Epithelial cell of esophagus (primary cell): Measurements from ENCODE around the gene STRADA.
"Not testable (repeated sequence)": the region's sequence is repeated elsewhere in the genome, so short reads cannot be mapped to it uniquely, and the experiment has no call there.

Source experiments
- DNase-seq: peaks from one replicate; pipeline ENCODE4 v3.0.0; 2010; ENCODE audit warnings: low read depth
- H3K4me3 ChIP-seq: 2 replicates; pipeline ENCODE4 v1.5.1; 2011; ENCODE audit warnings: mild to moderate bottlenecking, low read length, control low read depth
- CTCF ChIP-seq: IDR thresholded peaks from 2 replicates; pipeline ENCODE4 v1.5.1; 2011; ENCODE audit warnings: low read depth, mild to moderate bottlenecking, low read length, control low read depth, inconsistent platforms; ENCODE audit not compliant: insufficient read depth; ENCODE audit errors: missing control alignments

The STRADA gene

GRCh38 chr17:63735691-63736090 lies 5.9 kb downstream of the STRADA start:
- H3K4me3 ChIP-seq, result no peak overlapping the region
- DNase-seq, result no peak
- TF ChIP-seq CTCF, result no peak

- no peak for TF ChIP-seq CTCF
- no peak overlapping the region for H3K4me3 ChIP-seq
- DNase-seq, result no peak
Measured at GRCh38 chr17:63722403-63722802, 19.2 kb downstream of the STRADA start.

GRCh38 chr17:63720194-63720593 lies 21.4 kb downstream of the STRADA start:
- not testable (repeated sequence) for DNase-seq, H3K4me3 ChIP-seq

GRCh38 chr17:63718988-63719387 lies 22.6 kb downstream of the STRADA start:
- no peak for TF ChIP-seq CTCF
- H3K4me3 ChIP-seq, result no peak overlapping the region
- DNase-seq, result no peak

GRCh38 chr17:63716426-63716825 lies 25.2 kb downstream of the STRADA start:
- TF ChIP-seq CTCF, result no peak
- H3K4me3 ChIP-seq, result no peak overlapping the region
- no peak for DNase-seq

GRCh38 chr17:63714550-63715277 lies 26.9 kb downstream of the STRADA start:
- no peak overlapping the region for H3K4me3 ChIP-seq
- no peak for TF ChIP-seq CTCF
- no peak for DNase-seq

- no peak for TF ChIP-seq CTCF
- H3K4me3 ChIP-seq, result no peak overlapping the region
- DNase-seq, result no peak
Measured at GRCh38 chr17:63709110-63709509, 32.5 kb downstream of the STRADA start.
